Neural progenitor cell (in vitro differentiated cells): ENCODE measurements around the gene AFF2.

ENCODE experiments used
- EZH2phosphoT487 ChIP-seq: fragments of 200-600 bp; sonication (generic); IDR thresholded peaks from 2 replicates; pipeline ENCODE4 v1.6.1; 2017; ENCODE audit warnings: antibody characterized with exemption
- TF ChIP-seq, protein P1 (sequence below): fragments of 200-600 bp; sonication (generic); IDR thresholded peaks from 2 replicates; pipeline ENCODE4 v1.5.1; 2017; ENCODE audit warnings: antibody characterized with exemption, mild to moderate bottlenecking

DNA sequence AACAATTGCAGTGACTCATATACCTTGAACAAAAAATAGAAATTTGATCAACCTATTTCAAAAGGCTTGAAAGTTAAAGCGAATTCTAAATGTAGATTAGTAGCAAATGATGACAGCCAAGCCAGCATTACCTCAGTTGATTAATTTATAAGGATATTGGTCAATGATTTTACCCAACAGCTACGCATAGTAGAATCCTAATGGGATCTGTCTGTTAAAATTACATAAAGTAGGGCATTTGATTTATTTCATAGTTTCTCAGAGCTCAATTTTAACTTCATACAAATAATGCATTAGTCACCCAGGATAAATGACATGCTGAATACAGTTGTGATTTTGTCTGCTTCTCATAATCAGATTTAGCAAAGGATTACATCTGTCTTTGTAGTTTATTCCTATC is 12.0 kb downstream of the AFF2 start:
- TF ChIP-seq, protein P1, sequence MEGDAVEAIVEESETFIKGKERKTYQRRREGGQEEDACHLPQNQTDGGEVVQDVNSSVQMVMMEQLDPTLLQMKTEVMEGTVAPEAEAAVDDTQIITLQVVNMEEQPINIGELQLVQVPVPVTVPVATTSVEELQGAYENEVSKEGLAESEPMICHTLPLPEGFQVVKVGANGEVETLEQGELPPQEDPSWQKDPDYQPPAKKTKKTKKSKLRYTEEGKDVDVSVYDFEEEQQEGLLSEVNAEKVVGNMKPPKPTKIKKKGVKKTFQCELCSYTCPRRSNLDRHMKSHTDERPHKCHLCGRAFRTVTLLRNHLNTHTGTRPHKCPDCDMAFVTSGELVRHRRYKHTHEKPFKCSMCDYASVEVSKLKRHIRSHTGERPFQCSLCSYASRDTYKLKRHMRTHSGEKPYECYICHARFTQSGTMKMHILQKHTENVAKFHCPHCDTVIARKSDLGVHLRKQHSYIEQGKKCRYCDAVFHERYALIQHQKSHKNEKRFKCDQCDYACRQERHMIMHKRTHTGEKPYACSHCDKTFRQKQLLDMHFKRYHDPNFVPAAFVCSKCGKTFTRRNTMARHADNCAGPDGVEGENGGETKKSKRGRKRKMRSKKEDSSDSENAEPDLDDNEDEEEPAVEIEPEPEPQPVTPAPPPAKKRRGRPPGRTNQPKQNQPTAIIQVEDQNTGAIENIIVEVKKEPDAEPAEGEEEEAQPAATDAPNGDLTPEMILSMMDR: no peak
- TF ChIP-seq EZH2phosphoT487: no peak
